GM19025 (cell line): ENCODE measurements around the gene RNF145.
"Not testable (repeated sequence)": the region's sequence is repeated elsewhere in the genome, so short reads cannot be mapped to it uniquely, and the experiment has no call there.

ENCODE experiments used
- ATAC-seq: cut with Tn5 transposase; IDR thresholded peaks from one replicate; pipeline ENCODE4 v1.9.1; 2021; ENCODE audit warnings: mild to moderate bottlenecking, low read depth, moderate library complexity; ENCODE audit not compliant: unreplicated experiment

Gene RNF145, protein sequence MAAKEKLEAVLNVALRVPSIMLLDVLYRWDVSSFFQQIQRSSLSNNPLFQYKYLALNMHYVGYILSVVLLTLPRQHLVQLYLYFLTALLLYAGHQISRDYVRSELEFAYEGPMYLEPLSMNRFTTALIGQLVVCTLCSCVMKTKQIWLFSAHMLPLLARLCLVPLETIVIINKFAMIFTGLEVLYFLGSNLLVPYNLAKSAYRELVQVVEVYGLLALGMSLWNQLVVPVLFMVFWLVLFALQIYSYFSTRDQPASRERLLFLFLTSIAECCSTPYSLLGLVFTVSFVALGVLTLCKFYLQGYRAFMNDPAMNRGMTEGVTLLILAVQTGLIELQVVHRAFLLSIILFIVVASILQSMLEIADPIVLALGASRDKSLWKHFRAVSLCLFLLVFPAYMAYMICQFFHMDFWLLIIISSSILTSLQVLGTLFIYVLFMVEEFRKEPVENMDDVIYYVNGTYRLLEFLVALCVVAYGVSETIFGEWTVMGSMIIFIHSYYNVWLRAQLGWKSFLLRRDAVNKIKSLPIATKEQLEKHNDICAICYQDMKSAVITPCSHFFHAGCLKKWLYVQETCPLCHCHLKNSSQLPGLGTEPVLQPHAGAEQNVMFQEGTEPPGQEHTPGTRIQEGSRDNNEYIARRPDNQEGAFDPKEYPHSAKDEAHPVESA

GRCh38 chr5:159209438-159210209 lies at the start of gene RNF145:
Gene RNF145, minus strand, starts transcription at chr5:159209553. Its CDS starts 5,936 bp downstream, at chr5:159203617.
- ATAC-seq, result peak; percentile 75

DNA sequence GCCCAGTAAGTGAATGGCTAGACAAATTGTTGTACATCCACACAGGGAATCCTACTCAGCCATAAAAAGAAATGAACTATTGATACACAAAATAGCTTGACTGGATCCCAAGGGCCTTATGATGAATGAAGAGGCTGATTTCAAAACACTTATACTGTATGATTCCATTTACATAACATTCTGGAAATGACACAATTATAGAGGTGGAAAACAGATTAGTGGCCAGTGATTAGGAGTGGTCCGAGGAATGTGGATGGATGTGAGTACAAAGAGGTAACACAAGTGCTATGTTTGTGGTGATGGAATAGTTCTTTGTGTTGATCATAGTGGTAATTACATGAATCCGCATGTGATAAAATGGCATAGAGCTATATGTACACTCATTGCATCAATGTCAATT lies 49.0 kb upstream of the RNF145 start:
- no peak for ATAC-seq

DNA sequence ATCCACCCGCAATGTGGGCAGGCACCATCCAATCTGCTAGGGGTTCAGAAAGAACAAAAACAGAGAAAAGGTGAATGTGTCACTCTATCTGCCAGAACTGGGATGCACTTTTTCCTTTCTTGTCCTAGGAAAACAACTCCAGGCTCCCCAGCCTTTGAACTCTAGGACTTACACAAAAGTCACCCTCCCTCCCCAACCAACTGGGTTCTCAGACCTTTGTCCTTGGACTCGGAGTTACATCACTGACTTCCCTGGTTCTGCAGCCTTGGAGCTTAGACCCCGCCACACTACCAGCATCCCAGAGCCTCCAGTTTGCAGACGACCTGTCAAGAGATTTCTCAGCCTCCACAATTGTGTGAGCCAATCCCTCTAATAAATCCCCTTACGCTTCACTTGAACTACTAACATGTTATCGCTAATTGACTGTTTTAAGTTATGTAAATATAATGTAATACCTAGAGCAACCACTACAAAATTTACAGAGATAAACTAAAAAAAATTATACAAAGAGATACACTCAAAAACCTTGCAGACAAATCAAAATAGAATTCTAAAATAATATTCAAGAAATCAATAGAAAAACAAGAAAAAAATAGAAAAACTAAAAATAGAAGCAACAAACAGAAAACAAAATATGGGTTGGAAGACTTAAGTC lies 48.4 kb upstream of the RNF145 start:
- no peak for ATAC-seq

- no peak for ATAC-seq
Observed at GRCh38 chr5:159257007-159257406, 47.7 kb upstream of the RNF145 start.

GRCh38 chr5:159252195-159252594 lies 42.8 kb upstream of the RNF145 start:
- ATAC-seq, result no peak

- ATAC-seq, result no peak
Observed at GRCh38 chr5:159249158-159249557, 39.8 kb upstream of the RNF145 start.

GRCh38 chr5:159244890-159245289 lies 35.5 kb upstream of the RNF145 start:
- no peak for ATAC-seq

DNA sequence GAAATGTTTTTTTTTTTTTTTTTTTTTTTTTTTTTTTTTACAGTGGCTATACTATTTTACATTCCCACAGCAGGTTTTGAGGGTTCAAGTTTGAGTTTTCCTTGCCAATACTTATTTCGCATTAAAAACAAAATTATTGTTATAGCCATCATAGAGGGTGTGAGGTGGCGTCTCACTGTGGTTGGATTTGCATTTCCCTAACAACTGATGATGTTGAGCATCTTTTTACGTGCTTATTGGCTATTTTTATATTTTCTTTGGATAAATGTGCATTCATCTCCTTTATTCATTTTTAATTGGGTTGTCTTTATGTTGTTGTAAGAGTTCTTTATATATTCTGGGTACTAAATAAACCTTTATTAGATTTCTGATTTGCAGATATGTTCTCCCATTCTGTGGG lies 34.8 kb upstream of the RNF145 start:
- ATAC-seq, result no peak

DNA sequence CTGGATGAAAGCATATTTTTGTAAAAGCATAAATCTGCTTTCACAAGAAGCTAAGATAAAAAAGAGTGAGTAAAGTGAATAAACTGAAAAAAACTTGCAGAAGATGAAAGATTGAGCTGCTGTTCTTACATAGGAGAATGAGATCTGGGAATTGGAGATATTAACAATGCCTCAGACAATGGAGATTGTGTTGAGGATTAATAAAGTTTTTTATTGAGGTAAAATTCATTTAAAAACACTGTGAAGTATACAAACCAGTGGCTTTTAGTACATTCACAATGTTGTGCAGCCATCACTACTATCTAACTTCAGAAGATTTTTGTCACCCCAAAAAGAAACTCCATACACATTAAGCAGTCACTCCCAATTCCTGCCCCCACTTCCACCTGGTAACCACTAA lies 34.0 kb upstream of the RNF145 start:
- ATAC-seq, result no peak

- ATAC-seq, result no peak
Observed at GRCh38 chr5:159242656-159243055, 33.3 kb upstream of the RNF145 start.

DNA sequence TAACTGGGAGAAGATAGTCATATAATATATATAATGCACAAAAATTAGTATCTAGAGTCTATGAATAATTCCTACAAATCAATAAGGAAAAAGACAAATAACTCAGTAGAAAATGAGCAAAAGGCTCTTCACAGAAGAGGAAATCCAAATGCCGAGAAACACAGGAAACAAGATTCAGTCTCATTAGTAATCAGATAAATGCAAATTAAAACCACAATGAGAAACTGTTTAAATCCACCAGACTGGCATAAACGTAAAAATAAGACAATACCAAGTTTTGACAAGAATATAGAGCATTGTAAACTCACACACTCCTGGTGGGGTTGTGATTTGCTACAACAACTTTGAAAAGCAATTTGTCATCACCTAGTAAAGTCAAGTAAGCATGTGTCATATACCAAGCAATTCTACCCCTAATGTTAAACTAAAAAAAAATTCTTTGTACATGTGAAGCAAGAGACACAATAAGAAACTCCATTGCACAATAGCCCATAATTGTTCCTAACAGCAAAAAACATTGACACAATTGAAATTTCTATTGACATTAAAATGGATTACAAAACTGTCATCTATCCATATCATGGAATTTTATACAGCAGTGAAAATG lies 32.7 kb upstream of the RNF145 start:
- ATAC-seq, result no peak

DNA sequence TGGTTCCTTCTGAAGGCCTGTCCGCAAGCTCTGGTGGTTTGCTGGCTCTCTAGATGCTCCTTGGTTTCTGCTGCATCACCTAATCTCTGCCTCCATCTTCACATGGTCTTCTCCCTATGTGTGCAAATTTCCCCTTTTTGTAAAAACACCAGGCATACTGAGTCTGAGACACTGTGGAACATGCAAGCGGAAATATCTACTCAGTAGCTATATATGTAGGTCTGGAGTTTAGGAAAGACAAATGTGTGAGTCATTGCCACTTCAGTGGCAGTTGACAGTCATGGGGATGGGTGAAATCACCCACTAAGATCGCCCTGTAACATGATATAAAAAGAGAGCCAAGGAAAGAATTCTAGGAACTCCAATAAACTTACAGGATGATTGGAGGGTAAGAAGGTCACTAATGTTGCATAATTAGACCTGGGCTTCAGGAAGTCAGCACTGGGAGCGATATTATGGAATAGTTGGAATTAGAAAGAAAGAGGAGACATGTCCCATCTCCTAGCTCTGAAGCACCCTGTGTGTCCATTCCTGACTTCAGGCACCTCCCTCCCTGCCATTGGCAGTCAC lies 31.0 kb upstream of the RNF145 start:
- no peak for ATAC-seq

GRCh38 chr5:159235871-159236520 lies 26.6 kb upstream of the RNF145 start:
- ATAC-seq, result not testable (repeated sequence)

DNA sequence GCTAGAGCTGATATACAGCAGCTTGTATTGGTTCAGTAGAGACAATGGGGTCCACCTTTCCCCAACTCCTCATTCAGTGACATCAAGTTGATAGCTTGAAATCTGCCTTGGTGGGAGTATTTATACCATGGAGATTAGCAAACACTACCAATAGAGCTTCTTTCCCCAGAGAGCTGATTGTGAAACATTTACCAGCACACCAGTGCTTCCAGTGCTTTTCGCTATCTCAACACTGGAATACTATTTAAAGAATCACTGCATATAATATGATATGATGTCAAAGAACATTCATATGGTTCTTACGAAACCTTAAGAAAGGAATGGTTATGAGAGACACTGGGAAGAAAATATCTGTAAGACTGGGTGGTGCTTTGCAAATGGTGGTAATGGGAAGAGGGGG lies 21.8 kb upstream of the RNF145 start:
- no peak for ATAC-seq

GRCh38 chr5:159230657-159231056 lies 21.3 kb upstream of the RNF145 start:
- ATAC-seq, result no peak

DNA sequence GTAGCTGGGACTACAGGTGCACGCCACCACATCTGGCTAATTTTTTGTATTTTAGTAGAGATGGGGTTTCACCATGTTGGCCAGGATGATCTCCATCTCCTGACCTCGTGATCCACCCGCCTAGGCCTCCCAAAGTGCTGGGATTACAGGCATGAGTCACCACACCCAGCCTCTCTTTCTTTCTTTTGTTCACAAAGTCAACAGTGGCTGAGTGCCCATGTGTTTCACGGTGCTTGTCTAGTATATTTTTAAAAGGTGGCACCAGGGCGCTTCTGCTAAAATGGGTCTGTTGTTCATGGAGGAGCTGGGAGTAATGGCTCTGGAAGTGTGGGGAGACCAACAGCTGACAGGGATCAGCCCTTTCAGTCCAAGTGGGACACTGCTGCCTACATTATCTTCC lies 18.7 kb upstream of the RNF145 start:
- not testable (repeated sequence) for ATAC-seq

DNA sequence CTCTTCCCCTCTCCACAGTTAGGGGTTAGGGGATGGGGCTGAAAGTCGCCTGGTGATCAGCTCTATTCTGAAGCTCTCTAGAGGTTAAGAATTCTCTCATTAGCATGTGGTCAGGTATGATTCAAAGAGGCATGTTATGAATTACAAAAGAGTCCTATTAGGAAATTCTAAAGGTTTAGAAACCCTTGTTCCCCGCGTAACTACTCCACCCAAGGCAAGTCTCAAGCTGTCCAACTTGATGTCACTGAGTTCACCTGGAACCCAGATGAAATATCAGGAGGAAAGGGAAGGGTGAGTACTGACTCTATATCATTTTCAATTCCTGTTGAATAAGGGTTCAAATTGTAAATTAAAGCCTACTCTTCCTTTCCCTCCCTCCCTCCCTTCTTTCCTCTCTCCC lies 18.1 kb upstream of the RNF145 start:
- ATAC-seq, result no peak

DNA sequence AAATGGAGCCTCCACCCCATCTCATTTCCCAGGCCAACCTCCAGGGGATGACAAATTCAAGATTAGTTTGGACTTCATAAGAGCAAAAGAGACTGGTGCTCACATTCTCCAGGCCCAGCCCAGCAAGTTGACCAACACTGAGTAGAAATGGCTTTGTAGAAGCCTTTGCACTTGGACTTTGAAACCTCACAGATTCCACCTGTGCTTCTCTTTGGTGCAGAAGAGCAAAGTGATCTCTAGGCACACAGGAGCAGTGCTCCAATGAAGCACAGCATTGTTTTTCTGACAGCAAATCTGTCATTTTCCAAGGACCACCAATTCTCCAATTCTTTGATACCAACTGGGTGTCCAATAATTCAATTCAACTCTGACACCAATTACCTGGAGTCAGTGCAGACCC lies 17.1 kb upstream of the RNF145 start:
- ATAC-seq, result no peak

DNA sequence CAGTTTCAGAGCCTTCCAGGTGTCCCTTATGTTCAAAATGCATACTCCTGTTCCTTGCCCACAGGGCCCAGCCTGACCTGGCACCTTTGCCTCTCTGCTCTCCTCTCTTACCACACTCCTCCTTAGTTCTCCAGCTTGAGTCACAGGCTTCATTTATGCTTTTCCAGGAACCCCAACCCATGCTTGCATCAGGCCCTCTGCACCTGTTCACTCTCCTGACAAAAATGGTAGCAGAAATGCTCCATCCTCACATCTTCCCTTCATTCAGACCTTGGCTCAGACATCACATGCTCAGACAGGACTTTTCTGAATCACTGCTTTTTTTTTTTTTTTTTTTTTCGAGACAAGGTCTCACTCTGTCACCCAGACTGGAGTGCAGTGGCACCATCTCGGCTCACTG lies 15.1 kb upstream of the RNF145 start:
- no peak for ATAC-seq

- ATAC-seq, result no peak
Observed at GRCh38 chr5:159223469-159223868, 14.1 kb upstream of the RNF145 start.
